Prostate gland (tissue), 2 donors: Measurements from ENCODE around the gene POLA1.

Experiments
- CTCF ChIP-seq, 4 experiments: fragments of 200-600 bp in 2 of 4; fragments of 450-650 bp in 2 of 4; sonication (generic) in 2 of 4; IDR thresholded peaks; 1 replicate in 3 of 4; 2 replicates in 1 of 4; pipeline ENCODE4 v1.5.1; 2016 to 2019; ENCODE audit warnings: antibody characterized with exemption in 4 of 4, mild to moderate bottlenecking in 2 of 4, moderate library complexity in 2 of 4
- POLR2AphosphoS5 ChIP-seq: sonication (generic); formaldehyde crosslinking; IDR thresholded peaks from one replicate; pipeline ENCODE4 v1.6.1; 2017; ENCODE audit warnings: antibody characterized with exemption

DNA sequence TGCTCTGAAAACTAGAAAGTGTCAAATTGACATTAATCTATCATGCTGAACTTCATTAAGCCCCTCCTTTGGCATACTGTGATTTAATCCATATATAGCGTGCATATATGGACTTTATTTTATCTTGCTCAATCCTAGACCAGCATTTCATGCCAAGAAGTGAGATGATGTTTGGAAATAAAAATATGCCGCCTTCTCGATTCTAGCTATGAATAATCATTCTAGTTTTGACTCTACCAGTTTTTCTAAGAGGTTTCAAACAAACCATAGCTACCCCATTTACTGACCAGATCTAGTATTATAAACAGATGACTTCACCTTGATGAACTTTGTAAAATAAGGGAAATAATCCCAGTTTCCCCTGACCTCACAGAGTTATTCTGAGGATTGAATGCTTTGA is 227.1 kb downstream of the POLA1 start:
- no peak for TF ChIP-seq POLR2AphosphoS5
- TF ChIP-seq CTCF (IDR thresholded peaks at IDR 0.05), result no peak
